ENCODE measurements around the gene PSMB5. TPM values are rescaled to one million over a fixed set of nuclear protein-coding genes. Genes with fewer than 3 reads are reported as not detected.

Gene PSMB5
- polyA plus RNA-seq, 1 donor from 2014 or later = 147 TPM

- Histone ChIP-seq H3K27ac (ENCODE audit: low read length) (no peak overlapping the region), H3K36me3 (ENCODE audit: insufficient read depth, low read length) (no peaks in the 10 kb centered on the region), H4K20me1 (ENCODE audit: insufficient read depth) (no peaks in the 10 kb centered on the region), H3K9me2 (ENCODE audit: insufficient read depth, low read length) (no peaks in the 10 kb centered on the region), H3F3A (ENCODE audit: insufficient read depth, low read length, poor library complexity, severe bottlenecking) (no peaks in the 10 kb centered on the region), H3K4me3 (ENCODE audit: low read length) (no peak overlapping the region), H2AFZ (ENCODE audit: low read depth, low read length) (no peak overlapping the region), H3K9ac (ENCODE audit: low read length) (no peak overlapping the region), H3K79me2 (replicated peaks; ENCODE audit: insufficient read depth, low read length) (peaks cover 14% of the 10 kb centered on the region), H3K27me3 (ENCODE audit: insufficient read depth, low read depth, low read length) (no peaks in the 10 kb centered on the region), H3K9me3 (ENCODE audit: low read length) (no peaks in the 10 kb centered on the region), H3K4me2 (ENCODE audit: low read length) (no peak overlapping the region)
- TF ChIP-seq MXI1 (conservative IDR thresholded peaks at IDR 0.05; ENCODE audit: poor library complexity, severe bottlenecking) = no peak
- TF ChIP-seq RAD21 (conservative IDR thresholded peaks at IDR 0.05) = no peak
- TF ChIP-seq REST (IDR thresholded peaks at IDR 0.05; ENCODE audit: borderline replicate concordance) = no peak
- no peak for TF ChIP-seq EP300 (conservative IDR thresholded peaks at IDR 0.05; ENCODE audit: poor library complexity, severe bottlenecking)
- TF ChIP-seq CTCF (IDR thresholded peaks at IDR 0.05; ENCODE audit: poor library complexity, severe bottlenecking) = no peak
- no peak for TF ChIP-seq POLR2AphosphoS5 (IDR thresholded peaks at IDR 0.05)
- no peak for TF ChIP-seq EZH2 (IDR thresholded peaks at IDR 0.05; ENCODE audit: borderline replicate concordance, insufficient read depth, low read length, poor library complexity, severe bottlenecking)
- no peak for TF ChIP-seq SMC3 (conservative IDR thresholded peaks at IDR 0.05; ENCODE audit: poor library complexity)
- no peak for TF ChIP-seq TAF1 (IDR thresholded peaks at IDR 0.05; ENCODE audit: low read depth)
Observed at GRCh38 chr14:23030936-23031335, 3.8 kb downstream of the PSMB5 start.

GRCh38 chr14:23028799-23029198, 5.9 kb downstream of the PSMB5 start:
- TF ChIP-seq EP300 (conservative IDR thresholded peaks at IDR 0.05; ENCODE audit: poor library complexity, severe bottlenecking) = no peak
- no peak for TF ChIP-seq POLR2AphosphoS5 (IDR thresholded peaks at IDR 0.05)
- no peak for TF ChIP-seq SMC3 (conservative IDR thresholded peaks at IDR 0.05; ENCODE audit: poor library complexity)
- no peak for TF ChIP-seq EZH2 (IDR thresholded peaks at IDR 0.05; ENCODE audit: borderline replicate concordance, insufficient read depth, low read length, poor library complexity, severe bottlenecking)
- TF ChIP-seq RAD21 (conservative IDR thresholded peaks at IDR 0.05) = no peak
- TF ChIP-seq MXI1 (conservative IDR thresholded peaks at IDR 0.05; ENCODE audit: poor library complexity, severe bottlenecking) = no peak
- no peak for TF ChIP-seq TAF1 (IDR thresholded peaks at IDR 0.05; ENCODE audit: low read depth)
- TF ChIP-seq REST (IDR thresholded peaks at IDR 0.05; ENCODE audit: borderline replicate concordance) = no peak
- no peak for TF ChIP-seq CTCF (IDR thresholded peaks at IDR 0.05; ENCODE audit: poor library complexity, severe bottlenecking)
- H3K27me3 ChIP-seq (ENCODE audit: insufficient read depth, low read depth, low read length) = no peaks in the 10 kb centered on the region
- no peaks in the 10 kb centered on the region for H3K36me3 ChIP-seq (ENCODE audit: insufficient read depth, low read length)
- H3F3A ChIP-seq (ENCODE audit: insufficient read depth, low read length, poor library complexity, severe bottlenecking) = no peaks in the 10 kb centered on the region
- H4K20me1 ChIP-seq (ENCODE audit: insufficient read depth) = no peaks in the 10 kb centered on the region
- no peak overlapping the region for H3K9ac ChIP-seq (ENCODE audit: low read length)
- no peaks in the 10 kb centered on the region for H3K9me2 ChIP-seq (ENCODE audit: insufficient read depth, low read length)
- no peak overlapping the region for H3K27ac ChIP-seq (ENCODE audit: low read length)
- no peaks in the 10 kb centered on the region for H3K9me3 ChIP-seq (ENCODE audit: low read length)
- H3K4me2 ChIP-seq (ENCODE audit: low read length) = no peak overlapping the region
- H3K79me2 ChIP-seq (replicated peaks; ENCODE audit: insufficient read depth, low read length) = peaks cover 7% of the 10 kb centered on the region
- H3K4me3 ChIP-seq (ENCODE audit: low read length) = no peak overlapping the region
- no peak overlapping the region for H2AFZ ChIP-seq (ENCODE audit: low read depth, low read length)
